H9 (cell line): Measurements from ENCODE around the gene PCCA. TPM values are rescaled to one million over a fixed set of nuclear protein-coding genes. Genes with fewer than 3 reads are reported as not detected.

Experiments
- DNase-seq: peaks from one replicate; pipeline ENCODE4 v3.0.0-alpha.2; 2017
- H2AFZ ChIP-seq: one replicate; pipeline ENCODE4 v1.6.1; 2013; ENCODE audit warnings: mild to moderate bottlenecking, low read length, control low read depth, moderate library complexity
- H2AK5ac ChIP-seq: 2 replicates; pipeline ENCODE4 v1.6.1; 2013; ENCODE audit warnings: low read length, control low read depth, mixed read lengths; ENCODE audit not compliant: insufficient read length
- H2BK120ac ChIP-seq: one replicate; pipeline ENCODE4 v1.6.1; 2013; ENCODE audit warnings: low read depth, mild to moderate bottlenecking, low read length, control low read depth, inconsistent platforms; ENCODE audit not compliant: poor library complexity, severe bottlenecking
- H2BK12ac ChIP-seq: 2 replicates; pipeline ENCODE4 v1.6.1; 2013; ENCODE audit warnings: low read length, control low read depth, mixed read lengths, low read depth; ENCODE audit not compliant: insufficient read length
- H2BK15ac ChIP-seq: 2 replicates; pipeline ENCODE4 v1.6.1; 2013; ENCODE audit warnings: low read depth, low read length, control low read depth
- H2BK20ac ChIP-seq: one replicate; pipeline ENCODE4 v1.6.1; 2013; ENCODE audit warnings: low read depth, mild to moderate bottlenecking, low read length, control low read depth, inconsistent platforms; ENCODE audit not compliant: poor library complexity, severe bottlenecking
- H2BK5ac ChIP-seq: 2 replicates; pipeline ENCODE4 v1.6.1; 2013; ENCODE audit warnings: low read length, control low read depth, mixed read lengths; ENCODE audit not compliant: insufficient read length
- H3K14ac ChIP-seq: 2 replicates; pipeline ENCODE4 v1.6.1; 2013; ENCODE audit warnings: low read length, control low read depth; ENCODE audit not compliant: insufficient read depth
- H3K18ac ChIP-seq: 2 replicates; pipeline ENCODE4 v1.6.1; 2013; ENCODE audit warnings: low read depth, mild to moderate bottlenecking, mixed read lengths, low read length, control low read depth; ENCODE audit not compliant: insufficient read length
- H3K23ac ChIP-seq: 2 replicates; pipeline ENCODE4 v1.6.1; 2013; ENCODE audit warnings: low read length, control low read depth, mixed read lengths, low read depth; ENCODE audit not compliant: insufficient read length
- H3K23me2 ChIP-seq: 2 replicates; pipeline ENCODE4 v1.6.1; 2013; ENCODE audit warnings: low read depth, mild to moderate bottlenecking, mixed read lengths, low read length, control low read depth; ENCODE audit not compliant: insufficient read length, poor library complexity, severe bottlenecking
- H3K27ac ChIP-seq: 2 replicates; pipeline ENCODE4 v1.5.1; 2013; ENCODE audit warnings: low read length, control low read depth, mixed read lengths, low read depth; ENCODE audit not compliant: insufficient read length
- H3K27me3 ChIP-seq: 2 replicates; pipeline ENCODE4 v1.6.1; 2013; ENCODE audit warnings: low read length, control low read depth, inconsistent platforms; ENCODE audit not compliant: insufficient read depth
- H3K4ac ChIP-seq: 2 replicates; pipeline ENCODE4 v1.6.1; 2013; ENCODE audit warnings: low read depth, mild to moderate bottlenecking, control low read depth, inconsistent platforms, low read length, moderate library complexity
- H3K4me1 ChIP-seq: 2 replicates; pipeline ENCODE4 v1.6.1; 2013; ENCODE audit warnings: low read length, control low read depth, inconsistent platforms; ENCODE audit not compliant: insufficient read depth
- H3K4me2 ChIP-seq: 2 replicates; pipeline ENCODE4 v1.6.1; 2013; ENCODE audit warnings: low read length, control low read depth, mixed read lengths; ENCODE audit not compliant: insufficient read length, insufficient read depth
- H3K56ac ChIP-seq: 2 replicates; pipeline ENCODE4 v1.6.1; 2013; ENCODE audit warnings: low read depth, mild to moderate bottlenecking, mixed read lengths, low read length, control low read depth; ENCODE audit not compliant: insufficient read length
- H3K79me1 ChIP-seq: 2 replicates; pipeline ENCODE4 v1.6.1; 2013; ENCODE audit warnings: low read depth, mild to moderate bottlenecking, moderate library complexity, low read length, control low read depth, inconsistent platforms; ENCODE audit not compliant: insufficient read depth, poor library complexity, severe bottlenecking
- H3K79me2 ChIP-seq: 2 replicates; pipeline ENCODE4 v1.6.1; 2013; ENCODE audit warnings: low read length, control low read depth, inconsistent platforms; ENCODE audit not compliant: insufficient read depth
- H3K9ac ChIP-seq: 2 replicates; pipeline ENCODE4 v1.6.1; 2013; ENCODE audit warnings: low read length, control low read depth, mixed read lengths; ENCODE audit not compliant: insufficient read length; ENCODE audit errors: extremely low read depth
- H3K9me3 ChIP-seq: one replicate; pipeline ENCODE4 v1.6.1; 2013; ENCODE audit warnings: low read depth, low read length, inconsistent platforms; ENCODE audit not compliant: control insufficient read depth
- H3T11ph ChIP-seq: one replicate; pipeline ENCODE4 v1.6.1; 2013; ENCODE audit warnings: mild to moderate bottlenecking, low read length, control low read depth, inconsistent platforms
- H4K20me1 ChIP-seq: one replicate; pipeline ENCODE4 v1.6.1; 2013; ENCODE audit not compliant: control insufficient read depth, insufficient read length, insufficient read depth
- H4K5ac ChIP-seq: 2 replicates; pipeline ENCODE4 v1.6.1; 2013; ENCODE audit warnings: low read depth, mild to moderate bottlenecking, mixed read lengths, low read length, control low read depth; ENCODE audit not compliant: insufficient read length
- H4K8ac ChIP-seq: replicated peaks from 2 replicates; pipeline ENCODE4 v1.6.1; 2013; ENCODE audit warnings: low read length, control low read depth, mixed read lengths, low read depth; ENCODE audit not compliant: insufficient read length
- H4K91ac ChIP-seq: 2 replicates; pipeline ENCODE4 v1.6.1; 2013; ENCODE audit warnings: low read depth, mild to moderate bottlenecking, moderate library complexity, mixed read lengths, low read length, control low read depth; ENCODE audit not compliant: insufficient read length
- H3K27ac Mint-ChIP-seq, 3 experiments: 2 replicates in 2 of 3; 3 replicates in 1 of 3; pipeline ENCODE4 v1.8.0; 2020 to 2021; ENCODE audit warnings: mixed read lengths in 3 of 3, mild to moderate bottlenecking in 1 of 3, moderate library complexity in 1 of 3
- H3K27me3 Mint-ChIP-seq: 2 replicates; pipeline ENCODE4 v1.8.0; 2021; ENCODE audit warnings: low read depth, mild to moderate bottlenecking, moderate library complexity, mixed read lengths
- H3K36me3 Mint-ChIP-seq, 3 experiments: 2 replicates in 2 of 3; 3 replicates in 1 of 3; pipeline ENCODE4 v1.8.0; 2020 to 2021; ENCODE audit warnings: low read depth in 3 of 3, mixed read lengths in 3 of 3; ENCODE audit not compliant: insufficient read depth in 1 of 3
- H3K4me1 Mint-ChIP-seq, 2 experiments: 2 replicates each; pipeline ENCODE4 v1.8.0; 2020; ENCODE audit warnings: mixed read lengths in 2 of 2
- H3K4me3 Mint-ChIP-seq, 2 experiments: 2 replicates in 1 of 2; 3 replicates in 1 of 2; pipeline ENCODE4 v1.8.0; 2020 to 2021; ENCODE audit warnings: mild to moderate bottlenecking in 2 of 2, mixed read lengths in 2 of 2, moderate library complexity in 1 of 2
- H3K9me3 Mint-ChIP-seq, 2 experiments: 2 replicates in 1 of 2; 3 replicates in 1 of 2; pipeline ENCODE4 v1.8.0; 2020; ENCODE audit warnings: mild to moderate bottlenecking in 2 of 2, mixed read lengths in 2 of 2, moderate library complexity in 1 of 2
- WGBS: extraction: QIAGEN DNeasy Blood & Tissue Kit; methylation state at CpG from one replicate; pipeline ENCODE4 v1.1.7; 2013; ENCODE audit warnings: missing lambda C conversion rate, low lambda C conversion rate, mixed read lengths; ENCODE audit not compliant: insufficient read length; ENCODE audit errors: extremely low coverage; 5-methylcytosine and 5-hydroxymethylcytosine counted together
- total RNA-seq: library from RNA; stranded (reverse); gene quantifications from 2 replicates; pipeline ENCODE4 v1.2.1, GENCODE V29; 2021
- TF ChIP-seq, protein P1 (sequence below): fragments of 200-600 bp; sonication (generic); conservative IDR thresholded peaks from 3 replicates; pipeline ENCODE4 v1.8.0; 2021; ENCODE audit warnings: antibody characterized with exemption, mild to moderate bottlenecking

Gene PCCA
- total RNA-seq, 1 experiment from 2014 or later: 56.5 TPM

DNA sequence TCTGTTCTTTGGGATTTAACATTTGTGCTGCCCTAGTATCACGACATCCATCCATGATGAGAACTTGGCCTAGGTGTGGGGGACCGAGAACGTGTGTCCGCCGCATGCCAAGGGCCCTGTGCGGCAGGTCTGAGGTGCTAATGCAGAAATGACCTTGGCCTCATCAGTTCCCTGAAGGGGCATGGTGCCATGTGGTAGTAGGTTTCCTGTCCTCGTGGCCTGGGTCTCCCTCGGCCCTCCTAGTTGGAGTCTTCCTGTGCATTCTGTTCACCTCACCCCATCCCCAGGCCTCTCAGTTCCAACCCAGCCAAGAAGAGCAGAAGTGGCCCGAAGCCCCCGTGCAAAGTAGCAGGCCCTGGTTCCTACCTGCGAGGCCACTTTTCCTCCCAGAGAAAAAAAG lies 439.9 kb downstream of the PCCA start:
- peaks cover 31 to 47% of the 10 kb centered on the region in 2 experiments for H3K4me1 Mint-ChIP-seq
- no peak overlapping the region for H4K5ac ChIP-seq
- H4K8ac ChIP-seq: no peak overlapping the region
- H2BK15ac ChIP-seq: no peak overlapping the region
- H2BK120ac ChIP-seq: no peak overlapping the region
- peak overlapping the region in 2 of 3 experiments; percentile 68 to 89; a peak in 3 of 7 replicates for H3K27ac Mint-ChIP-seq
- no peaks in the 10 kb centered on the region for H3K9me3 ChIP-seq
- TF ChIP-seq, protein P1, sequence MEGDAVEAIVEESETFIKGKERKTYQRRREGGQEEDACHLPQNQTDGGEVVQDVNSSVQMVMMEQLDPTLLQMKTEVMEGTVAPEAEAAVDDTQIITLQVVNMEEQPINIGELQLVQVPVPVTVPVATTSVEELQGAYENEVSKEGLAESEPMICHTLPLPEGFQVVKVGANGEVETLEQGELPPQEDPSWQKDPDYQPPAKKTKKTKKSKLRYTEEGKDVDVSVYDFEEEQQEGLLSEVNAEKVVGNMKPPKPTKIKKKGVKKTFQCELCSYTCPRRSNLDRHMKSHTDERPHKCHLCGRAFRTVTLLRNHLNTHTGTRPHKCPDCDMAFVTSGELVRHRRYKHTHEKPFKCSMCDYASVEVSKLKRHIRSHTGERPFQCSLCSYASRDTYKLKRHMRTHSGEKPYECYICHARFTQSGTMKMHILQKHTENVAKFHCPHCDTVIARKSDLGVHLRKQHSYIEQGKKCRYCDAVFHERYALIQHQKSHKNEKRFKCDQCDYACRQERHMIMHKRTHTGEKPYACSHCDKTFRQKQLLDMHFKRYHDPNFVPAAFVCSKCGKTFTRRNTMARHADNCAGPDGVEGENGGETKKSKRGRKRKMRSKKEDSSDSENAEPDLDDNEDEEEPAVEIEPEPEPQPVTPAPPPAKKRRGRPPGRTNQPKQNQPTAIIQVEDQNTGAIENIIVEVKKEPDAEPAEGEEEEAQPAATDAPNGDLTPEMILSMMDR: no peak
- H3K27me3 Mint-ChIP-seq: peaks cover 1% of the 10 kb centered on the region; the same call in 1 of the 2 replicates
- H3K79me2 ChIP-seq: no peaks in the 10 kb centered on the region
- H2AFZ ChIP-seq: no peak overlapping the region
- H3K56ac ChIP-seq: no peak overlapping the region
- H3K79me1 ChIP-seq: no peaks in the 10 kb centered on the region
- H3K23me2 ChIP-seq: no peaks in the 10 kb centered on the region
- H3K18ac ChIP-seq: no peak overlapping the region
- H3K9me3 Mint-ChIP-seq: no peaks in the 10 kb centered on the region
- H3K27me3 ChIP-seq: no peaks in the 10 kb centered on the region
- H2AK5ac ChIP-seq: no peak overlapping the region
- no peak overlapping the region for H4K91ac ChIP-seq
- no peak overlapping the region for H3T11ph ChIP-seq
- peaks cover 2% of the 10 kb centered on the region for H4K20me1 ChIP-seq
- no peak overlapping the region for H3K14ac ChIP-seq
- no peak for DNase-seq
- peaks cover 10 to 29% (median 20%) of the 10 kb centered on the region in 3 experiments; a peak in 6 of 7 replicates for H3K36me3 Mint-ChIP-seq
- H3K4me1 ChIP-seq: 0 out of 2 replicates have a peak, but pooled peaks cover 3% of the 10 kb centered on the region
- no peak overlapping the region for H2BK5ac ChIP-seq
- H2BK20ac ChIP-seq: no peak overlapping the region
- H3K4ac ChIP-seq: no peak overlapping the region
- H3K4me2 ChIP-seq: no peak overlapping the region
- WGBS: no CpG with 5 or more reads among the region's 11 CpGs
- H3K4me3 Mint-ChIP-seq: no peak overlapping the region
- no peak overlapping the region for H3K23ac ChIP-seq
- H3K9ac ChIP-seq: no peak overlapping the region
- H3K27ac ChIP-seq: no peak overlapping the region
- no peak overlapping the region for H2BK12ac ChIP-seq
